MCF 10A (cell line): ENCODE data around the gene EME2. TPM values are rescaled to one million over a fixed set of nuclear protein-coding genes. Genes with fewer than 3 reads are reported as not detected.

Source experiments
- BruUV-seq: library from RNA; stranded (reverse); fragments of 400-500 nt; replicated peaks from 2 replicates; lab custom pipeline; 2021; lab: Mats Ljungman, UMichigan
- CTCF ChIA-PET: fragments of 300-600 bp; sonication (Branson Sonifier 250); formaldehyde crosslinking; extraction: SDS; loops from one replicate; lab custom pipeline; 2021; ENCODE audit warnings: antibody characterized with exemption, inconsistent platforms; lab: Yijun Ruan, JAX
- POLR2A ChIA-PET: fragments of 300-600, 350-650 bp; sonication (Branson Sonifier 250); formaldehyde crosslinking; extraction: SDS; loops from one replicate; lab custom pipeline; 2020; ENCODE audit warnings: antibody characterized with exemption, inconsistent platforms; lab: Yijun Ruan, JAX
- DNase-seq: peaks from one replicate; pipeline ENCODE4 v3.0.0-alpha.2; 2018; ENCODE audit not compliant: unreplicated experiment
- H3K27ac Mint-ChIP-seq: one replicate; pipeline ENCODE4 v1.8.0; 2022; ENCODE audit warnings: mild to moderate bottlenecking, low read depth, mixed read lengths; ENCODE audit not compliant: unreplicated experiment
- H3K27me3 Mint-ChIP-seq: one replicate; pipeline ENCODE4 v1.8.0; 2022; ENCODE audit warnings: mixed read lengths; ENCODE audit not compliant: insufficient read depth, unreplicated experiment
- H3K36me3 Mint-ChIP-seq: one replicate; pipeline ENCODE4 v1.8.0; 2022; ENCODE audit warnings: mild to moderate bottlenecking, moderate library complexity, mixed read lengths; ENCODE audit not compliant: insufficient read depth, unreplicated experiment
- H3K4me1 Mint-ChIP-seq: one replicate; pipeline ENCODE4 v1.8.0; 2022; ENCODE audit warnings: mixed read lengths; ENCODE audit not compliant: insufficient read depth, unreplicated experiment
- H3K4me3 Mint-ChIP-seq: one replicate; pipeline ENCODE4 v1.8.0; 2022; ENCODE audit warnings: mild to moderate bottlenecking, moderate library complexity, mixed read lengths; ENCODE audit not compliant: unreplicated experiment
- H3K9me3 Mint-ChIP-seq: one replicate; pipeline ENCODE4 v1.8.0; 2022; ENCODE audit warnings: mixed read lengths; ENCODE audit not compliant: unreplicated experiment
- intact Hi-C: fragments of 100-400 bp; cut with micrococcal nuclease; formaldehyde crosslinking; loops from 2 replicates; pipeline ENCODE4 v1.14.1; 2022
- total RNA-seq: library from RNA; stranded (reverse); gene quantifications from 2 replicates; pipeline ENCODE4 v1.2.3, GENCODE V29; 2022
- TF ChIP-seq, protein P1 (sequence below): fragments of 200-600 bp; IDR thresholded peaks from one replicate; pipeline ENCODE4 v1.8.0; 2022; ENCODE audit warnings: antibody characterized with exemption, mild to moderate bottlenecking; ENCODE audit not compliant: unreplicated experiment

Gene EME2
- total RNA-seq, 1 experiment from 2014 or later = 20.6 TPM

DNA sequence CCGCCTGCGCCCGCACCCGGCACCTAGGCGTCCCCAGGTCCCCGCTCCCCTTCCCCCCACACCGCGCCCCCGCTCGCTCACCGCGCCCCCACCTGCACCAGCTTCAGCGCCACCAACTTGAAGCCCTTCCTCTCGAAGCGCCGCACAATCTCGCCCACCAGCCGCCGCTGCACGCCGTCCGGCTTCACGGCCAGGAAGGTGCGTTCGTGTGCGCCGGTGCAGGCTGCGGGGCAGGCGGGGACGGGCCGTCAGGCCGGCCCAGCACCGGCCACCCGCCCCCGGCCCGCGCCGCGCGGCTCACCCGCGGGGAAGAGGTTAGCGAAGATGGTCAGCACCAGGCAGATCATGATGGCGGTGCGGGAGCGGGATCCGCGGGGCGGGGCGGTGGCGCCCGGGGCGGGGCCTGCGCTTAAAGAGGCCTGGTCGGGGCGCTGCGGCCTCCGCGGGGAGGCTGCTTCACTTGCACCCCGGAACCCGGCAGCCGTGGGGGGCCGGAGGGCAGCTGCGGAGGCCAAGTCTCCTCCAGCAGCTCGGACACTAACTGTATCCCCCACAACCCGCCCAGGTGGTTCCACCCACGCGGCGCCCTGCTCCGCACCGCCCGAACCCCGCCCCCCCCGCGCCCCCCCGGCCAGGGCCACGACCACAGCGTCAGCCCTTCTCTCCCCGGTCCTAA lies 1.3 kb upstream of the EME2 start, which contains the start of gene NME3:
NME3 (minus strand) TSS at position 356 of the 676 bp plus-strand sequence; CDS start at position 347, 9 bp downstream.
- intact Hi-C loops = loop anchor here (1.0 to 2.0 kb wide), 2 partner anchors 27 to 64 kb away; no protein-coding TSS in a partner anchor
- BruUV-seq = no TSS peak
- ChIA-PET POLR2A (interaction anchor here (0.6 to 7.7 kb wide), 11 partner anchors 10 to 161 kb away, joined by 3 to 137 read pairs (median 18); partner anchors contain the start of genes JPT2, MAPK8IP3, NUBP2 and SPSB3), CTCF (interaction anchor here (0.7 to 1.4 kb wide), 3 partner anchors 25 to 87 kb away, joined by 3 to 6 read pairs (median 4); no protein-coding TSS in a partner anchor)
- TF ChIP-seq, protein P1, sequence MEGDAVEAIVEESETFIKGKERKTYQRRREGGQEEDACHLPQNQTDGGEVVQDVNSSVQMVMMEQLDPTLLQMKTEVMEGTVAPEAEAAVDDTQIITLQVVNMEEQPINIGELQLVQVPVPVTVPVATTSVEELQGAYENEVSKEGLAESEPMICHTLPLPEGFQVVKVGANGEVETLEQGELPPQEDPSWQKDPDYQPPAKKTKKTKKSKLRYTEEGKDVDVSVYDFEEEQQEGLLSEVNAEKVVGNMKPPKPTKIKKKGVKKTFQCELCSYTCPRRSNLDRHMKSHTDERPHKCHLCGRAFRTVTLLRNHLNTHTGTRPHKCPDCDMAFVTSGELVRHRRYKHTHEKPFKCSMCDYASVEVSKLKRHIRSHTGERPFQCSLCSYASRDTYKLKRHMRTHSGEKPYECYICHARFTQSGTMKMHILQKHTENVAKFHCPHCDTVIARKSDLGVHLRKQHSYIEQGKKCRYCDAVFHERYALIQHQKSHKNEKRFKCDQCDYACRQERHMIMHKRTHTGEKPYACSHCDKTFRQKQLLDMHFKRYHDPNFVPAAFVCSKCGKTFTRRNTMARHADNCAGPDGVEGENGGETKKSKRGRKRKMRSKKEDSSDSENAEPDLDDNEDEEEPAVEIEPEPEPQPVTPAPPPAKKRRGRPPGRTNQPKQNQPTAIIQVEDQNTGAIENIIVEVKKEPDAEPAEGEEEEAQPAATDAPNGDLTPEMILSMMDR = no peak
- Mint-ChIP-seq H3K27me3 (no peaks in the 10 kb centered on the region), H3K36me3 (peaks cover 58% of the 10 kb centered on the region), H3K4me1 (peaks cover 7% of the 10 kb centered on the region), H3K4me3 (peak within 1 kb of the TSS; percentile 80), H3K27ac (peak within 1 kb of the TSS; percentile 80), H3K9me3 (no peaks in the 10 kb centered on the region)
- peak; percentile 66 for DNase-seq

DNA sequence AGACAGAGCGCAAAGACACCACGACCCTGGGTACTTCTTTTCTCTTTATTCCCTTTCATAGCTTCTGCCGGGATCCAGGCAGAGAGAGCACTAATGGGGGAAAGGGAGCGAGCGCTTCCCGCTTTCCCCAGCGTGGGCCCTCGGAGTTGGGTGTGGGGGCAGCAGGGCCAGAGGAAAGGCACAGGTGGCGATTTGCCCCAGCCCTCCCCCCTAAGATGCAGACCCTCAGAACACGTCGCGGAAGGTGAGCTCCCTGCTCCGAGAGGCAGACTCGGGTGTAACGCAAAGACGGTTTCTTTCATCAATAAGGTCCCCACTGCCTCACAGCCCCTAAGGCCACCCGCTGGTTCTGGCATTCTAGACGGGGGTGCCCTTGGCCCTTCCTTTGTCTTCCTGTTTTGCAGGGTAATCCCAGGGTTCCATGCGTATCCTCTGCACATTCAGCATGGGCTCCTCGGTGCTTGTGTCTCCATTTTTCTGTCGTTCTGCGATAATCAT lies 697 bp upstream of the EME2 start:
- CTCF ChIA-PET = interaction anchor here (0.7 to 1.4 kb wide), 3 partner anchors 26 to 87 kb away, joined by 3 to 6 read pairs (median 4); no protein-coding TSS in a partner anchor
- H3K9me3 Mint-ChIP-seq = no peaks in the 10 kb centered on the region
- no peaks in the 10 kb centered on the region for H3K27me3 Mint-ChIP-seq
- peak; percentile 33 for DNase-seq
- TF ChIP-seq, protein P1 = no peak
- peak overlapping the region; percentile 80 for H3K4me3 Mint-ChIP-seq
- BruUV-seq = TSS peak; percentile 85
- POLR2A ChIA-PET = interaction anchor here (0.6 to 7.7 kb wide), 13 partner anchors 10 to 188 kb away, joined by 3 to 137 read pairs (median 5); partner anchors contain the start of genes JPT2, MAPK8IP3, NDUFB10 and NUBP2
- intact Hi-C loops = loop anchor here (1.0 to 2.0 kb wide), 2 partner anchors 27 to 65 kb away; no protein-coding TSS in a partner anchor
- H3K4me1 Mint-ChIP-seq = peaks cover 7% of the 10 kb centered on the region
- peaks cover 59% of the 10 kb centered on the region for H3K36me3 Mint-ChIP-seq
- peak overlapping the region; percentile 35 for H3K27ac Mint-ChIP-seq

DNA sequence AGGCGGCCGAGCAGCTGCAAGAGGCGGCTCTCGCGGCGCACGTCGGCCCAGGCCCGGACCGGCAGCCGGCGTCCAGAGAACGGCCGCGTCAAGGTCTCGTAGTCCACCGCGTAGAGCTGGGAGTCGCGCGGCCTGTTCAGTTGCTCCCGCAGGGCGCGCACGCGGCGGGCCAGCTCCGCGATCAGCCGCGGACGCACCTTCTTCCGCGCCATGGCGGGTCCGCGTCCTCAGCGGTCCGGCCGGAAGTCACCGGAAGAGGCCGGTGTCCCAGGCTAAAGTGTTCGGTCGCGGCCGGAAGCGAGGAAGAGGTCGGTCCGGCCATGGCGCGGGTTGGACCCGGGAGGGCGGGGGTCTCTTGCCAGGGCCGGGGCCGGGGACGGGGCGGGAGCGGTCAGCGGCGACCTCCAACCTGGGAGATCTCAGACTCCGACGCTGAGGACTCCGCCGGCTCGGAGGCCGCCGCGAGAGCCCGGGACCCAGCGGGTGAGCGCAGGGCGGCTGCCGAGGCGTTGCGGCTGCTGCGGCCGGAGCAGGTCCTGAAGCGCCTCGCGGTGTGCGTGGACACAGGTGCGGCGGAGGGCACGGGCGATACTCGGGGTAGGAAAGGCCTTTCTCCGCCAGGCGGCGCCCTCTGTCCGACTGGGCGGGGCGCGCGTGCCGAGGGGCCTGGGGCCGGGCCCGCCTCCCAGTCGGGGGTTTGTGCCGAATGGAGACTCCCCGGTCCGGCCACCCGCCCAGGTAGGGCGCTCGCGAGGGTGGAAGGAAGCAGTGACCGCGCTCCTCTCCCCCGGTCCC lies 495 bp downstream of the EME2 start, which contains the start of gene MRPS34:
MRPS34 (minus strand) TSS at position 227 of the 795 bp plus-strand sequence; CDS start at position 212, 15 bp downstream.
- BruUV-seq = no TSS peak
- Mint-ChIP-seq H3K4me3 (peak within 1 kb of the TSS; percentile 80), H3K4me1 (peaks cover 7% of the 10 kb centered on the region), H3K9me3 (no peaks in the 10 kb centered on the region), H3K27ac (peak within 1 kb of the TSS; percentile 80), H3K27me3 (no peaks in the 10 kb centered on the region), H3K36me3 (peaks cover 58% of the 10 kb centered on the region)
- intact Hi-C loops = no loop called here
- CTCF ChIA-PET = interaction anchor here (0.7 to 1.7 kb wide), 7 partner anchors 16 to 67 kb away, joined by 3 to 7 read pairs (median 3); partner anchors contain the start of gene MAPK8IP3
- POLR2A ChIA-PET = interaction anchor here (0.6 to 7.7 kb wide), 24 partner anchors 9 to 909 kb away, joined by 3 to 137 read pairs (median 4); partner anchors contain the start of genes CRAMP1, FAHD1, HAGH and IFT140
- TF ChIP-seq, protein P1 = peak; percentile 92
- peak; percentile 84 for DNase-seq
